ENCODE data around the gene MRPS11.

GRCh38 chr15:88497109-88497765, 29.7 kb downstream of the MRPS11 start:
- TF ChIP-seq CTCF (IDR thresholded peaks at IDR 0.05; ENCODE audit: low read length): no peak
- no peak for TF ChIP-seq EZH2 (optimal IDR thresholded peaks at IDR 0.05; ENCODE audit: low read depth, low read length)
